OCI-LY1 (cell line): ENCODE data around the gene SRPRA.

Source experiments
- H2AFZ ChIP-seq: fragments of 200-600 bp; sonication (generic), shearing (Covaris generic); 2 replicates; pipeline ENCODE4 v1.6.0; 2014; ENCODE audit warnings: antibody characterized with exemption, mild to moderate bottlenecking, low read length
- H3F3A ChIP-seq: fragments of 200-600 bp; sonication (generic), shearing (Covaris generic); 2 replicates; pipeline ENCODE4 v1.6.0; 2014; ENCODE audit warnings: mild to moderate bottlenecking, antibody characterized with exemption, low read length, moderate library complexity; ENCODE audit not compliant: insufficient read depth
- H3K27ac ChIP-seq: fragments of 200-600 bp; sonication (generic); 2 replicates; pipeline ENCODE4 v1.5.1; 2014; ENCODE audit warnings: low read length, mixed run types, mild to moderate bottlenecking, low read depth; ENCODE audit not compliant: poor library complexity, severe bottlenecking
- H3K27me3 ChIP-seq: fragments of 200-600 bp; sonication (generic); 2 replicates; pipeline ENCODE4 v1.6.0; 2014; ENCODE audit warnings: antibody characterized with exemption, mild to moderate bottlenecking, low read length, moderate library complexity; ENCODE audit not compliant: insufficient read depth
- H3K36me3 ChIP-seq: fragments of 200-600 bp; sonication (generic); 2 replicates; pipeline ENCODE4 v1.6.1; 2014; ENCODE audit warnings: mild to moderate bottlenecking, antibody characterized with exemption, low read length, moderate library complexity, mixed read lengths; ENCODE audit not compliant: insufficient read depth
- H3K4me1 ChIP-seq: fragments of 200-600 bp; sonication (generic); 2 replicates; pipeline ENCODE4 v1.5.1; 2014; ENCODE audit warnings: mild to moderate bottlenecking, low read length, moderate library complexity; ENCODE audit not compliant: insufficient read depth, severe bottlenecking
- H3K4me2 ChIP-seq: fragments of 200-600 bp; sonication (generic), shearing (Covaris generic); 2 replicates; pipeline ENCODE4 v1.6.1; 2014; ENCODE audit warnings: low read length
- H3K4me3 ChIP-seq: fragments of 200-600 bp; sonication (generic); 2 replicates; pipeline ENCODE4 v1.5.1; 2014; ENCODE audit warnings: low read length, low read depth, mild to moderate bottlenecking, mixed read lengths; ENCODE audit not compliant: poor library complexity, severe bottlenecking
- H3K79me2 ChIP-seq: fragments of 200-600 bp; shearing (Covaris generic); 2 replicates; pipeline ENCODE4 v1.6.1; 2016; ENCODE audit warnings: mixed run types, low read length, mixed read lengths; ENCODE audit not compliant: insufficient read depth
- H3K9ac ChIP-seq: fragments of 200-600 bp; sonication (generic), shearing (Covaris generic); 2 replicates; pipeline ENCODE4 v1.6.1; 2014; ENCODE audit warnings: mild to moderate bottlenecking, low read length, mixed read lengths
- H3K9me2 ChIP-seq: fragments of 200-600 bp; sonication (generic), shearing (Covaris generic); 2 replicates; pipeline ENCODE4 v1.6.1; 2014; ENCODE audit warnings: low read depth, mild to moderate bottlenecking, low read length, mixed read lengths
- H3K9me3 ChIP-seq: fragments of 200-600 bp; shearing (Covaris generic); 2 replicates; pipeline ENCODE4 v1.6.1; 2014; ENCODE audit warnings: low read length, mixed read lengths
- H4K20me1 ChIP-seq: fragments of 200-600 bp; sonication (generic), shearing (Covaris generic); 2 replicates; pipeline ENCODE4 v1.6.0; 2016; ENCODE audit warnings: mild to moderate bottlenecking, low read length; ENCODE audit not compliant: insufficient read depth
- CTCF ChIP-seq: fragments of 200-600 bp; sonication (generic), shearing (Covaris generic); IDR thresholded peaks from 2 replicates; pipeline ENCODE4 v1.5.1; 2017; ENCODE audit warnings: mild to moderate bottlenecking, antibody characterized with exemption, low read length, moderate library complexity, mixed read lengths
- EZH2 ChIP-seq: fragments of 200-600 bp; sonication (generic), shearing (Covaris generic); IDR thresholded peaks from 2 replicates; pipeline ENCODE4 v1.8.0; 2017; ENCODE audit warnings: borderline replicate concordance, mixed run types, mild to moderate bottlenecking, antibody characterized with exemption, low read length, moderate library complexity, mixed read lengths

SRPRA gene

DNA sequence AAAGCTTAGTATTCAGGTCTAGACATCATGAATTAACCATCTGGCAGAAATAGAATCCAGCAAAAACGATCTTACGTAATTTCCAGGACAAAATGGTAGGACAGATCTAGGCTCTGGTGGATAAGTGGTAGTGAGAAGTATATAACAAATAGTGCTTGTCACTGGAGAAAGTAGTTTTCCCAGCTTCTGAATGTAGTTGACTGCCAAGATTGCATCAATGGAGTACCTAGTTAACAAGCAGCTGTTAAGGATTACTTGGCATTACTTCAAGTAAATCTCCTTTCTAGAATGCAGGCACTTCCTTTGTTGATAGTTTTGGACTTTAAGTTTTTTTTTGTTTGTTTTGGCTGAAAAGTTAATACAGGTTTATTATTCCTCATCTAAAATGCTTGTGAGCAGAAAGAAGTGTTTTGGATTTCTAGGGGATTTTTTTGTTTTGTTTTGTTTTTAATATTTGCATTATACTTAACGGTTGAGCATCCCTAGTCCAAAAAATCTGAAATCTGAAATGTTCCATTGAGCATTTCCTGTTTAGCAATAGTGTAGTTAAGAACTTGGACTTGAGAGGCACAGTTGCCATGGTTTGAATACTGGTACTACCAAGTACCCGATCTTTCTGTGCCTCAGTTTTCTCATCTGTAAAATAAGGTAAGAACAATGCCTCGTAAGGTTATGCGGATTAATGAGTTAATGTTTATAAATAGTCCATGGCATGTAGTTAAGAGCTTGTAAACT, 36.8 kb downstream of the SRPRA start:
- H3F3A ChIP-seq, result no peaks in the 10 kb centered on the region
- no peaks in the 10 kb centered on the region for H3K9me2 ChIP-seq
- H3K9ac ChIP-seq, result no peak overlapping the region
- H3K79me2 ChIP-seq, result peaks cover 3% of the 10 kb centered on the region; the same call in 1 of the 2 replicates
- no peak overlapping the region for H3K4me3 ChIP-seq
- peaks cover 4% of the 10 kb centered on the region; the same call in 1 of the 2 replicates for H3K36me3 ChIP-seq
- no peaks in the 10 kb centered on the region for H3K27me3 ChIP-seq
- H3K9me3 ChIP-seq, result no peaks in the 10 kb centered on the region
- TF ChIP-seq EZH2 (no peak), CTCF (no peak)
- no peak overlapping the region for H3K27ac ChIP-seq
- H3K4me2 ChIP-seq, result no peak overlapping the region
- no peaks in the 10 kb centered on the region for H4K20me1 ChIP-seq
- no peak overlapping the region for H2AFZ ChIP-seq
- no peaks in the 10 kb centered on the region for H3K4me1 ChIP-seq

- H3K4me2 ChIP-seq, result no peak overlapping the region
- H3K9me3 ChIP-seq, result no peaks in the 10 kb centered on the region
- no peaks in the 10 kb centered on the region for H3K36me3 ChIP-seq
- no peak overlapping the region for H3K9ac ChIP-seq
- H3F3A ChIP-seq, result no peaks in the 10 kb centered on the region
- no peak overlapping the region for H3K27ac ChIP-seq
- no peaks in the 10 kb centered on the region for H4K20me1 ChIP-seq
- no peaks in the 10 kb centered on the region for H3K4me1 ChIP-seq
- H2AFZ ChIP-seq, result no peak overlapping the region
- H3K27me3 ChIP-seq, result no peaks in the 10 kb centered on the region
- no peak overlapping the region for H3K4me3 ChIP-seq
- H3K9me2 ChIP-seq, result no peaks in the 10 kb centered on the region
- no peak for TF ChIP-seq EZH2
- no peak for TF ChIP-seq CTCF
- H3K79me2 ChIP-seq, result peaks cover 3% of the 10 kb centered on the region; the same call in 1 of the 2 replicates
These were observed 38.7 kb downstream of the SRPRA start for GRCh38 chr11:126229858-126230540.

DNA sequence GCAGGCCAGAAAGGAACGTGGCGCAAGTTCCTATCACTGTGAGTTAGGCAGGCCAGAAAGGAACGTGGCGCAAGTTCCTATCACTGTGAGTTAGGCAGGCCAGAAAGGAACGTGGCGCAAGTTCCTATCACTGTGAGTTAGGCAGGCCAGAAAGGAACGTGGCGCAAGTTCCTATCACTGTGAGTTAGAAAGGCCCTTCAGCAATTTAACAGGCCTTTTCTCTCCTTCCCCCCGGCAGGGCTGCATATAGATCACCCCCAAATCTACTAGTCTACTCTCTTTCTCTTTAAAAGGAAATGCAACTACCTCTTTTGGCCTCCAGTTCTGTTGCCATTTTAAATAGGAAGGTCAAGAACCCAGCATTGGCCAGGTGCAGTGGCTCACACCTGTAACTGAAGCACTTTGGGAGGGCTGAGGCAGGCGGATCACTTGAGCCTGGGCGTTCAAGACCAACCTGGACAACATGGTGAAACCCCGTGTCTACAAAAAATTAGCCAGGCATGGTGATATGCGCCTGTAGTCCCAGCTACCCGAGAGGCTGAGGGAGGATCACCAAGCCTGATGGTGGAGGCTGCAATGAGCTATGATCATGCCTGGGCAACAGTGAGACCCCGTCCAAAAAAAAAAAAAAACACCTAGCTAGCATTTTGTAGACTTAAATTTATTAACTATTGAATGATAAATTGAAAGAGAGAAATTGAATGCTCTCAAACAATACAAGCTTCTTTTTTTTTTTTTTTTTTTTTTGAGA, 42.2 kb downstream of the SRPRA start:
- Histone ChIP-seq H3K27me3 (no peaks in the 10 kb centered on the region), H3K79me2 (peaks cover 3% of the 10 kb centered on the region; the same call in 1 of the 2 replicates), H3K4me2 (no peak overlapping the region), H3K27ac (no peak overlapping the region), H3K9ac (no peak overlapping the region), H3K36me3 (0 out of 2 replicates have a peak, but pooled peaks cover 5% of the 10 kb centered on the region), H3K9me3 (no peaks in the 10 kb centered on the region), H3K4me3 (no peak overlapping the region), H3K4me1 (no peaks in the 10 kb centered on the region), H4K20me1 (no peaks in the 10 kb centered on the region), H3F3A (no peaks in the 10 kb centered on the region), H2AFZ (no peak overlapping the region), H3K9me2 (no peaks in the 10 kb centered on the region)
- no peak for TF ChIP-seq EZH2
- TF ChIP-seq CTCF, result no peak
